OCI-LY3 (cell line): ENCODE results near the gene CLRN3.

ENCODE experiments used
- CTCF ChIP-seq: fragments of 200-600, 300-600 bp; sonication (generic); IDR thresholded peaks from 2 replicates; pipeline ENCODE4 v1.5.1; 2014; ENCODE audit warnings: antibody characterized with exemption, low read length, low read depth
- EZH2phosphoT487 ChIP-seq: fragments of 200-600 bp; shearing (Covaris generic); IDR thresholded peaks from 2 replicates; pipeline ENCODE4 v1.6.1; 2018; ENCODE audit warnings: antibody characterized with exemption, mixed run types, low read depth

GRCh38 chr10:127922206-127922605 lies 29.5 kb upstream of the CLRN3 start:
- TF ChIP-seq CTCF (no peak), EZH2phosphoT487 (no peak)
